A204.1 (cell line): ENCODE measurements around the gene KRT86.

Experiments used
- FAIRE-seq: peaks from 2 replicates; lab custom pipeline; 2012; peaks lifted over from hg19 to GRCh38; lab: Jason Lieb, UNC

The KRT86 gene

DNA sequence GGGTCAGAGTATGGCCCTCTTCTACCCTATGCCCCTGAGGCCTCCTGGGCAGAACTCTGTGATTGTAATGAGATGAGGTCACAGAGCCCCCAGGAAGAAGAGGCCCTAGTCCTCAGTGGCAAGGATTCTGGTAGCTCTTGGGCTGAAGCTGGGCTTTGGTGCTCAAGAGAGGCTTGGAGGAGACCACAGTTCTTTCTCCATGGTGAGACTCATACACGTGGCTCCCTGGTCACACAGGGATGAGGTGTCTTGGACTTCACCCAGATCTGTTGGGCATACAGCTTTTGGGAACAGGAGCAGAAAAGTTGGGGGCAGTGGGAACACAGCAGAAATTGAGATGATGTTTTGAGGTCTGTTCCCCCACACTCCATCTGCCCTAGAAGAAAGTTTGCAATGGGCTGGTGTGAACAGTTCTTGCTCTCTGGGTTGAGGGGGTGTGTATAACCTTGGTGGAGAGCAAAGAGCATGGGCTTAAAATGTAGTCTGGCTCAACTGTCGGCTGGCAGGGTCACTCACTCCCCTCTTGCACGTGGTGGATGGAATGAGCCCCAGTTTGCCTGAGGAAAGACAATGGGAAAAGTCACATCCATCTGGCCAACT lies at the start of gene KRT86:
TSS of gene KRT86 (plus strand) at position 125 of the 600 bp plus-strand sequence. CDS start 27,272 bp downstream, outside the sequence.
- FAIRE-seq: no peak

GRCh38 chr12:52225752-52226151 lies 48.7 kb upstream of the KRT86 start:
- no peak for FAIRE-seq

DNA sequence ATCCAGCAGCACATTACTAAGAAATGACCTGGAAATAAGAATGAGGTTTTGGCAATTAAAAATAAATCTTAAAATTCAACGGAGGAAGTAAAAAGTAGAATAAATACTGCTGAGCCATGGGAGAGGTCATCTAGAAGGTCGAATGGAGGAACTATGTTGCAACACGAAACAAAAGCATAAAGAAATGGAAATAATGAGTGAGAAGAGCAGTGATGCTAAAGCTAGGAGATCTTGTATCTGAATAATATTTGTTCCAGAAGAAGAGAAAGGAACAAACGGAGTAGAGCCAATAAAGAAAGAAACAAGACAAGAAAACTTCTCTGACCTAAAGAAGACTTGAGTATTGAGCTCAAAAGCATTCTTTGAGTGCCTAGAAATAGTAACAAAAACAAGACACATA lies 48.0 kb upstream of the KRT86 start:
- no peak for FAIRE-seq

DNA sequence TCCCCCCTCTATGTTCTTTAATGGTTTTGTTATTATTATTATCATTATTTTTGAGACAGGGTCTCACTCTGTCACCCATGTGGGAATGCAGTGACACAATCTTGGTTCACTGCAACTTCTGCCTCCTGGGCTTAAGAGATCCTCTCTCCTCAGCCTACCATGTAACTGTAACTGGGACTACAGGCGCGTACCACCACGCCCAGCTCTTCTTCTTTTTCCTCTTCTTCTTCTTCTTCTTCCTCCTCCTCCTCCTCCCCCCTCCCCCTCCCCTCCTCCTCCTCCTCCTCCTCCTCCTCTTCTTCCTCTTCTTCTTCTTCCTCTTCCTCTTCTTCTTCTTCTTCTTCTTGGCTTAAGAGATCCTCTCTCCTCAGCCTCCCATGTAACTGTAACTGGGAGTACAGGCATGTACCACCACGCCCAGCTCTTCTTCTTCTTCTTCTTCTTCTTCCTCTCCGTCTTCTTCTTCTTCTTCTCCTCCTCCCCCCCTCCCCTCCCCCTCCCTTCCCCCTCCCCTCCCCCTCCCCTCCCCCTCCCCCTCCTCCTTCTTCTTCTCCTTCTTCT lies 46.8 kb upstream of the KRT86 start:
- FAIRE-seq: no peak

- FAIRE-seq: no peak
Measured at GRCh38 chr12:52228366-52228765, 46.1 kb upstream of the KRT86 start.

- FAIRE-seq: no peak
Measured at GRCh38 chr12:52228931-52229330, 45.5 kb upstream of the KRT86 start.

DNA sequence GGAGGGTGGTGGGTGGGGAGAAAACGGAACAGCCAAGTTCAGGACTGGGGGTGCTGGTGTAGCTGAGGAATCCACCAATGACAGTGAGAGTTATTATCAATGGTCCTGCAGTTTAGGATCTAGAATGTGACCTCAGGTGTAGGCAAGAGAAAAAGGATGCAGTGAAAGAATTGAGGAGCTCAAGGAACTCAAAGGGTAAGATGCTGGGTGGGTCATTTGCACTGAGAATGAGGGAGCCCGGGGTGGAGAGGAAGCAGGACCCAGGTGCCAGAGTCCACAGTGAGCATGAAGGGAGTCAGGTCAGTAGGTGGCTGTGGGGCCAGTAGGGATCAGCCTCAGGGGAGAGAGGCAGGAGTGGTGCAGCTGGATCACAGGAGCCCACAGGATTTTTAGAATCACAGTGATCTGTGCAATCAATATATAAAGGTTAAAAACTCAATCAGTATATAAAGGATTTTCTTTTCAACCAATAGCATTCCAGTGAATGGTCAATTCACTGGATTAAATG lies 44.6 kb upstream of the KRT86 start:
- no peak for FAIRE-seq

GRCh38 chr12:52230364-52231281 lies 43.8 kb upstream of the KRT86 start:
- no peak for FAIRE-seq

DNA sequence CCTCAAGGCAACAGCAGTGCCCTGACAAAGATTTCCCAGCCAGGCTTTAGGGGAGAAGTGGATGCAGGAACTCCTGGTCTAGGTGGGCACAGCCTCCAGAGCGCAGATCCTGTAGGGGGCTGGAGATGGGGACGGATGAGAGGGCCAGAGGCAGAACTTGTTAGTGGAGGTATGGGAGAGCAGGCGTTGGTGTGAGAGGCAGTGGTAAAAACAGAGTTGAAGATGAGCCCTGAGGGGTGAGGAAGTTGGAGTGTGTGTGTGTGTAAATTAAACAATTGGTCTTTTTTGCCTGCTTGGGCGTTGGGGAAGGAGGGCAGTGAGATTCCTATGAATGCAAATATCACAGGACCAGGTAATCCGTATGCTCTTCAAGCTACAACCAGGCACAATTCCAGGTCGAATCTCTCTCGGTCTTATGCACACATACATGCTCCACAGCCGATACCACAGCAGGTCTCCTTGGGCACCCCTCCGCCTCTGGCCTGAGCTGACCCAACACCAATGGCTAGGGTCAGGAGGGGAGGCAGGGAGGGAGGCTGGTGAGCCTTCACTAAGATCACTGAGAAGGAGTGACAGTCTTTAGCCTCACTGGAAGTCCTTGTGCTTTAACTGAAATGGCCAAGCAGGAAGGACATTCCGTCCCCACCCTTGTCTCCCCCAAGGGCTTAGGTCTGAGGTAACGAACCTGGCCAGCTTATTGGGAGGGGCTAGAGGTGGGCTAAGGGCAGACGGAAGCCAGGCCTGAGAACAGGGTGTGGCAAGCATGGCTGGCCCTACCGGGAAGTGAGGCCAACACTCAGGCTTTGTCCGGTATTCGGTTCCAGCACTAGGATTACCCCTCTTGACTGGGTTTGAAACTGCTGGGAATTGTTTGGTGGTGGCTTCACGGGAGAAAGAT lies 42.9 kb upstream of the KRT86 start:
- no peak for FAIRE-seq

DNA sequence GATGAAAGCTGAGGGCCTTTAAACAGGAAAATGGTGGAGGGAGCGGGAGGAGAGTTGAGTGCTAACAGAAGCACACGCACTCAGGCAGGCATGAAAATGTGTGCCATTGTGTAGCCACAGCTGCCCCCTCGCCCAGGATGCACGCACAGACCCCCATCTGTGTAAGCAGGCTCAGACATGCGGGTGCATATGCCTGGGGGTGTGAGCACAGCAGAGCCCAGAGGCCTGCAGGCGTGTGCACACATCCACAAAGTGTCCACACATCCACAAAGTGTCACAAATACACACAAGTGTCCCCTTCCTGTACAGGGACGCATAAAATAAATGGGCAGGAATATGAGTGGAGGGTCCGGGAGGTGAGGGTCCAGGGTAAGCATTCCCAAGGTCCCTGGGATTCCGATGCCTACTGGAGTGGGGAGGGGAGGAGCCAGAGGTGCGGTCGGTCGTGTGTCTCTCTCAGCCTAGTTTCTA lies 42.2 kb upstream of the KRT86 start:
- no peak for FAIRE-seq

DNA sequence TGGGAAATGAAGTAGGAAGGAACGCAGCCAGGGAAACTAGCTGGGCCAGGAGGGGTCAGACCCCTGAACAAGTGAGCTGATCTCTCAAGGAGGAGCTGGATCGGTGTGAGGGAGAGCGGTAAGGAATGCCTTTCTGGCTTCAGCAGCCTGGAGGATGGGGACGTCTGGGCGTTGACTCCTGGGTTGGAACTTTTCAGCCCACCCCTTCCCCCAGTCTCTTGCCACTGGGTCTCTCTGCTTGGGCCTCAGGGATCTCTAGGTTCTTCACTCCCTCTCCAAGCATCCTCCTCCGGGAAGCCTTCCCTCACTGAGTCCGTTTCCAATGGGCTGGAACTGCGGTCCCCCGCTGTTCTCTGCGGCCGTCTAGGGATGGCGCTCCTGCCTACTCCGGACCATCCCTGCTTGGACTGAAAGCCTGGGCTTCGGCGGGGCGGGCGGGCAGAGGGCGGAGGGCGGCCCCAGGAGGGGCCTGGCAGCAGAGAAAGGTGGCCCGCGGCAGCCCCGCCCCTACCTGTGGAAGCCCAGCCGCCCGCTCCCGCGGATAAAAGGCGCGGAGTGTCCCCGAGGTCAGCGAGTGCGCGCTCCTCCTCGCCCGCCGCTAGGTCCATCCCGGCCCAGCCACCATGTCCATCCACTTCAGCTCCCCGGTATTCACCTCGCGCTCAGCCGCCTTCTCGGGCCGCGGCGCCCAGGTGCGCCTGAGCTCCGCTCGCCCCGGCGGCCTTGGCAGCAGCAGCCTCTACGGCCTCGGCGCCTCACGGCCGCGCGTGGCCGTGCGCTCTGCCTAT lies 41.6 kb upstream of the KRT86 start, which contains the start of gene KRT7:
TSS of gene KRT7 (plus strand) at position 570 of the 788 bp plus-strand sequence. CDS start at position 624, 54 bp downstream.
- no peak for FAIRE-seq

DNA sequence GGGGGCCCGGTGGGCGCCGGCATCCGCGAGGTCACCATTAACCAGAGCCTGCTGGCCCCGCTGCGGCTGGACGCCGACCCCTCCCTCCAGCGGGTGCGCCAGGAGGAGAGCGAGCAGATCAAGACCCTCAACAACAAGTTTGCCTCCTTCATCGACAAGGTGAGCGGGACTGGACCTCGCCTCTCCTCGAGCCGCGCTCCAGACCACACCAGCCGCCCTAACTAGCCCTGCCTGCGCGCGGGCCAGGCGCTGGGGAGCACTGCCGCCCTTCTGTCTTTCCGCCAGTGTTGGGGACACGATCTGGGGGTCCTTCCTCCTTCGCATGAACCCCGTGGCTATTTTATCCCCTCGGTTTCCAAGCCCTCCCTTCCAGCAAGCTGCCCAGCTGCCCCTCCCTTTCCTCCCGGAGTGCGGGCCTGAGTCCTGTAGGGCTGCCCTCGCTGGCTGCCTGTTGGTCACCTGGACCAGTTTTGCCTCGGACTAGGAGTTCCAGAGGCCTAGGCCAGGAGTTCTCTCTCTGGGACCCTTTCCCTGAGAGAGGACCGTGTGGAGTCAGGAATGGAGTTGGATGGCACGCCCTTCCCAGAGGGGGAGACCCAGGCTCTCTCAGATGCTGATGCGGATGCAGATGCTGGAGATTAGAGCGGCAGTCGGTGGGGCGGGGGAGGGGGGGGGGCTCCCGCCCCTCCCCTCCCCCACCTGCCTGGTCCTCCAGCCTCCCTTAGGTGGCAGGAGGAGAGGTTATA lies 40.8 kb upstream of the KRT86 start:
- FAIRE-seq: no peak

GRCh38 chr12:52234223-52234810 lies 40.1 kb upstream of the KRT86 start:
- FAIRE-seq: no peak

- no peak for FAIRE-seq
Measured at GRCh38 chr12:52235001-52235764, 39.3 kb upstream of the KRT86 start.

DNA sequence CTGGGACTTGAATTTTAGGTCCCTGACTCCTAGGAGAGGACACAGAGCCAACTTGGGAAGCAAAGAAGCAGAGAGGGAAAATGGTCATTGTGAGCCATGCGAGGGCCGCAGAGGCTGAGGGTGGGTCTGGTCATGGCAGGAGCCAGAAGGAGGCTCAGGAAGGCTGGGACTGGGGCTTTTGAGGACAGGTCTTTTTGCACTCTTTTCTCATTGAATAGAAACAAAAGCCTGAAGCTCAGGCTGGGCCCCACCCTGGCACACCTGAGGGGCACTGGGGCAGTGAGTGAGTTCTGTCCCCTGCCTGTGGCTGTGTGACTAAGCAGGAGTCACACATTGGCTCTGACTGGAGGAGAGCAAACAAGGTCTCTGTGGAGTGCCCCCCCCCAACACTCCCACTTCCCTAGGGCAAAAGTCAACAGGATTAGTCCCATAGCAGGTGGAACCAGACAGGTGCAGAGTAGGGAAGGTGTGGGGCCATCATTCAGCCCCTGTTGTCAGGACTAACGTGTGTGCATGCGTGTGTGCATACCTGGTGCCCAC lies 38.6 kb upstream of the KRT86 start:
- no peak for FAIRE-seq

DNA sequence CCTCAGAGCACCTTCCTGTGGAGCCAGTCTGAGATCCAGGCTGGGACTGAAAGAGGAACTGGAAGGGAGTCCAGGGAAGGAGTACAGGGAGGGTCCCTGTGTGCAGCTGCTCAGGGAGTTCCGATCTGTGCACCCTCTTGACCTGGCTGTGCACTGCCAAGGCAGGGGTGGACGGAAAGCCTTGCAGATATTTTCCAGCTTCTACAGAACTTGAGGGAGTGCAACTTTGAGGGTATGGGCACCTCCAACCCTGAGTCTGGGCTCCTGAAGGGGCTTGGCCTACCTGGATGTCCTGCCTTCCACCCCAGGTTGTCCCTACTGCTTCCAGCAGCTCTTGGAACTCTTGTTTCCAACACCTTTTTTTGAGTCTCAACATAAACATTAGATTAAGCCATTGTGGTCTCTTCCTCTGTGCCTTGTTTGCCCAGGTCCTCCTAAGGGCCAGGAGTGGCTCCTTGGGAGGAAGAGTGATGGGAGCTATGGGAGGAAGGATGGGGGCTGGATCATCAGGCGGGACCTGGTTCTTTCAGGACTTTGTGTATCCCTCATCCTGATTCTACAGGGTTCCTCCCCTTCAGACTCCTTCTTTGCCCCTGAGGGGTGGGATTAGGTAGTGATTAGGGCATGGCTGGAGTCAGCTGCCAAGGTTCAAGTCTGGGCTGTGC lies 37.9 kb upstream of the KRT86 start:
- no peak for FAIRE-seq

GRCh38 chr12:52238207-52238840 lies 36.1 kb upstream of the KRT86 start:
- no peak for FAIRE-seq
